AG10803 (cell line): ENCODE measurements around the gene PIGP.
A peak's percentile ranks its signal among the peaks of the same experiment; 100 is the strongest.

ENCODE experiments used
- DNase-seq: peaks from one replicate; pipeline ENCODE4 v3.0.0; 2010; ENCODE audit warnings: low read depth
- H3K4me3 ChIP-seq: 2 replicates; pipeline ENCODE4 v1.5.1; 2011; ENCODE audit warnings: mild to moderate bottlenecking, low read length, control low read depth
- TF ChIP-seq, protein P1 (sequence below): conservative IDR thresholded peaks from 2 replicates; pipeline ENCODE4 v1.5.1; 2011; ENCODE audit warnings: mild to moderate bottlenecking, low read length, control low read depth, inconsistent platforms

Gene PIGP

DNA sequence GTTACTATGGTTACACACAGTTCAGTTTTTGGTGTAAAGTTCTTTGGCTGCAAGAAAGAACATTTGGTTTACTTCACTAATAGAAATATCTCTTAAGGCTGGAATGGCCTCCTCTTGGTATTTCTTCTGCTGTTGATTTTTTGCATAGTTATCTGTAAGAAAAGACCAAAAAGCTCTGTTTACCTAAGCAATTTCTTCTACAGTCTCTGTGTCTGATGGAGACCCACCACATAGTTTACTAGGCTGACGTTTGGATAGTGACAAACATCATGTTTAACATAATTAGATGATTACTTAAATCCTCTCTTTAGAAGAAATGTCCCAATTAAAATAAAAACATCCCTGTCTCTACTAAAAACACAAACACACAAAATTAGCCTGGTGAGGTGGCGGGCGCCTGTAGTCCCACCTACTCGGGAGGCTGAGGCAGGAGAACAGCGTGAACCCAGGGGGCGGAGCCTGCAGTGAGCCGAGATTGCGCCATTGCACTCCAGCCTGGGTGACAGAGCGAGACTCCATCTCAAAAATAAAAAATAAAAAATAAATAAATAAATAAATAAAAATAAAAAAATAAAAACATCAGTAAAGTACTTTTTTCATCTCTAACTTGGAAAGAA, 7.2 kb downstream of the PIGP start:
- no peak overlapping the region for H3K4me3 ChIP-seq
- TF ChIP-seq, protein P1, sequence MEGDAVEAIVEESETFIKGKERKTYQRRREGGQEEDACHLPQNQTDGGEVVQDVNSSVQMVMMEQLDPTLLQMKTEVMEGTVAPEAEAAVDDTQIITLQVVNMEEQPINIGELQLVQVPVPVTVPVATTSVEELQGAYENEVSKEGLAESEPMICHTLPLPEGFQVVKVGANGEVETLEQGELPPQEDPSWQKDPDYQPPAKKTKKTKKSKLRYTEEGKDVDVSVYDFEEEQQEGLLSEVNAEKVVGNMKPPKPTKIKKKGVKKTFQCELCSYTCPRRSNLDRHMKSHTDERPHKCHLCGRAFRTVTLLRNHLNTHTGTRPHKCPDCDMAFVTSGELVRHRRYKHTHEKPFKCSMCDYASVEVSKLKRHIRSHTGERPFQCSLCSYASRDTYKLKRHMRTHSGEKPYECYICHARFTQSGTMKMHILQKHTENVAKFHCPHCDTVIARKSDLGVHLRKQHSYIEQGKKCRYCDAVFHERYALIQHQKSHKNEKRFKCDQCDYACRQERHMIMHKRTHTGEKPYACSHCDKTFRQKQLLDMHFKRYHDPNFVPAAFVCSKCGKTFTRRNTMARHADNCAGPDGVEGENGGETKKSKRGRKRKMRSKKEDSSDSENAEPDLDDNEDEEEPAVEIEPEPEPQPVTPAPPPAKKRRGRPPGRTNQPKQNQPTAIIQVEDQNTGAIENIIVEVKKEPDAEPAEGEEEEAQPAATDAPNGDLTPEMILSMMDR = no peak
- DNase-seq = no peak

DNA sequence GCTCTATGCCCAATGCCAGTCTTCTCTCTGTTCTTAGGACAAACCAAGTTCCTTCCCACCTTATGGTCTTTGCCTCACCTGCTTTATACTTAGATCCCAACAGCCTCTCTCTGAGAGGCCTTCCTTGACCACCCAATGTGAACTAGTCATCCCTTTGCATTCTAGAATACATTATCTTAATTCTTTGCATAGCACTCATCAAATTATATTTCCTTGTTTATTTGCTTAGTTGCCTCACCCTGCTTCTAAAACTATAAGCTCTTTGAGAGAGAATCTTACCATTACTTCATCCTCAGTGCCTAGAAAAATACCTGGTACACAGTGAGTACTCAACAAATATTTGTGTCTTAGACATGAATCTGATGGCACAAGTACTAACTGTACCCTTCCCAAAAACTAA, 8.0 kb downstream of the PIGP start:
- TF ChIP-seq, protein P1 = no peak
- no peak for DNase-seq
- no peak overlapping the region for H3K4me3 ChIP-seq

DNA sequence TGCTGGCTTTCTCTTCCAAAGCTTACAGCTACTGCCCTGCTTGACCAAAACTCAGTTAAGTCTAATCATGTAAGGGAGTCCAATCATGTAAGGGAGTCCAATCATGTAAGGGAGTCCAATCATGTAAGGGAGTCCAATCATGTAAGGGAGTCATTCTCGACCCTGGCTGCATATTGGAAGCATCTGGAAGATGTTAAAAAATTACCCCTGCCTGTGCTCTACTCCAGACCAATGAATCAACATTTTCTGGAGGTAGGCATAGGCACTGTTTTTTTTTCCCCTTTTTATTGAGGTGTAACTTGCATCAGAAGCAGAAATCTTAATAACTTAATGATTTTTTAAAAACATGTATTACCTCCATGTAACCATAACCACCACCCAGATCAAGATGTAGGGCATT, 9.4 kb downstream of the PIGP start:
- no peak for DNase-seq
- no peak overlapping the region for H3K4me3 ChIP-seq
- TF ChIP-seq, protein P1 = no peak

DNA sequence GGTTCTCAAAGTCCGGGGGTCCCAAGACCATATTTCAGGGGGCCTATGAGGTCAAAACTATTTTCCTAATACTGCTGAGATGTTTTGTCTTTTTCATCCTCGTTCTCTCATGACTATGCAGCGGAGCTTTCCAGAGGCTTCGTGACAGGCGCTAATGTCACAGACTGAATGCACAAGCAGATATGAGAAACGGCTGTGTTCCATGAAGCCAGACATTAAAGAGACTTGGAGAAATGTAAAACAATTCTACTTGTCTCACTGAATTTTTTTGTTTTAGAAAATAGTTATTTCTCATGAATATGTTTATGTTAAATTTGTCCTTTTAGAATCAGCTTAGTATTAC, 10.3 kb downstream of the PIGP start:
- TF ChIP-seq, protein P1 = no peak
- DNase-seq = no peak
- H3K4me3 ChIP-seq = no peak overlapping the region

DNA sequence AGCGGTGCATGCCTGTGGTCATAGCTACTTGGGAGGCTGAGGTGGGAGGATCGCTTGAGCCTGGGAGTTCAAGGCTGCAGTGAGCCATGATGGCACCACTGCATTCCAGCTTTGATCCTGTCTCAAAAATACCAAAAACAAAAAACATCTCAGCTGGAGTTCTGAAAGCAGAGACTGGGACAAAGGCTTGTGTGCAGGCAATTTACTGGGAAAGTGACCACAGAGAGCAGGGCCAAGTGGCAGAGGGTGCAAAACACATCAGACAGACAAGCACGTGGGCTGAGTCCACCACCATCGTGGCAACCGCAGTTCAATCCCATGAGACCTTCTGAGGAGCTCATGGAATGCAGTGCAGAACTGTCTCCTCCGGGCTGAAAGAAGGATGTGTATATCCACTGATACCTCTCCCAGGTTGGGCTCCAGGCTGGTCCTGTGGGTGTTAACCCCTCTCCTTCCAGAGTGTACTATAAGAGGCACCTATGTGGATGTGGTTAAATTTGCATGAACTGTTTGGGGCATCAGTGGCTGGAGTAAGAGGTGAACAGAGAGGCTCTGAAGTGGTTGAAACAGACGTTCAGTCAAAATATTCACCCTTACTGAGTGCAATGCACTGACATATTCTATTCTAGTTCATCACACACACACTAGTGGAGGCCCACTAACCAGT, 10.8 kb downstream of the PIGP start:
- DNase-seq = peak; percentile 77
- H3K4me3 ChIP-seq = no peak overlapping the region
- TF ChIP-seq, protein P1 = no peak

DNA sequence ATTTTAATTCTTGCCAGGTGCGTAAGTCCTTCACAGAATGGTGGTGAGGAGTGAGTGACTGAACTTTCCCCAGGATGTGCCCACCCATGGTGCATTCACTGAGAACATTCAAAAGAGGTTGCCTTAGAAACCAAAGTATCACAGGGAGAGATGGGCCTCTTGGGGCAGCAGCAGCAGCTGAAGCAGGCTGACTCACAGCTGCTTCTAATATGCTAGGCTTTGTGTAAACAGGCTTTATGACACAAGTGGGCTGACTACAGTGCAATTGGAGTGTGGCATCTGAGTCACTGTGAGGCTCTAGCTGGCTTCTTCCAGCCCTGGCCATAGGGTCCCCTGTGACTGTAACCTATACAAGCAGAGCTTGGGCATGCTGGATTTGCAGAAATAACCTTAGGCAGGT, 12.6 kb downstream of the PIGP start:
- TF ChIP-seq, protein P1 = peak; percentile 40
- H3K4me3 ChIP-seq = no peak overlapping the region
- peak; percentile 93 for DNase-seq

DNA sequence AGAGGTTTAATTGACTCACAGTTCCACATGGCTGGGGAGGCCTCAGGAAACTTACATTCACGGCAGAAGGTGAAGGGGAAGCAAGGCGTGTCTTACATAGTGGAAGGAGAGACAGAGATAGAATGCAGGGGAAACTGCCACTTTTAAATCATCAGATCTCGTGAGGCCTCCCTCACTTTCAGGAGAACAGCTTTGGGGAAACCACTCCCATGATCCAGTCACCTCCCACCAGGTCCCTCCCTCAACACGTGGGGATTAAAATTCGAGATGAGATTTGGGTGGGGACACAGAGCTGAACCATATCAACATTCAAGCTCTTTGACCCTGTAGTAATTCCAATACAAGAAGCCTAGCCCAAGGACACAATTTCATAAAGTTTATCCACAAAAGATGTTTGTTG, 13.7 kb downstream of the PIGP start:
- DNase-seq = no peak
- H3K4me3 ChIP-seq = no peak overlapping the region
- TF ChIP-seq, protein P1 = no peak
